ENCODE measurements around the gene PGM2L1.
"Not testable (repeated sequence)": the region's sequence is repeated elsewhere in the genome, so short reads cannot be mapped to it uniquely, and the experiment has no call there.

The PGM2L1 gene

GRCh38 chr11:74332291-74332690 is 65.9 kb downstream of the PGM2L1 start:
- DNase-seq: no peak

DNA sequence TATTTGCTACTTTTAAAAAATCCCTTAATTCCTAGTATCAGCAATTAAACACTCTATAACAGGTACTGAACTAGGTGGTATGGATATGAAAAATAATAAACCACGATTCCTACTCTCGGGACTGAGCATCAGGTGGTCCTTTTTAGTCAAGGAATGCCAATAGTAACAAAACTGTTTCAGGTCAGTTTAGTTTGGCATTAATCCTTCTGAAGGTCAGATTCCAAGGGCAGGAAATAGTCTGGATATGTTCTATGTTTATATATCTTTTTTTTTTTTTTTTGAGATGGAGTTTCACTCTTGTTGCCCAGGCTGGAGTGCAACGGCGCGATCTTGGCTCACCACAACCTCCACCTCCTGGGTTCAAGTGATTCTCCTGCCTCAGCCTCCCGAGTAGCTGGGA is 67.2 kb downstream of the PGM2L1 start:
- DNase-seq: not testable (repeated sequence)

- no peak for DNase-seq
Measured at GRCh38 chr11:74330075-74330858, 68.0 kb downstream of the PGM2L1 start.

DNA sequence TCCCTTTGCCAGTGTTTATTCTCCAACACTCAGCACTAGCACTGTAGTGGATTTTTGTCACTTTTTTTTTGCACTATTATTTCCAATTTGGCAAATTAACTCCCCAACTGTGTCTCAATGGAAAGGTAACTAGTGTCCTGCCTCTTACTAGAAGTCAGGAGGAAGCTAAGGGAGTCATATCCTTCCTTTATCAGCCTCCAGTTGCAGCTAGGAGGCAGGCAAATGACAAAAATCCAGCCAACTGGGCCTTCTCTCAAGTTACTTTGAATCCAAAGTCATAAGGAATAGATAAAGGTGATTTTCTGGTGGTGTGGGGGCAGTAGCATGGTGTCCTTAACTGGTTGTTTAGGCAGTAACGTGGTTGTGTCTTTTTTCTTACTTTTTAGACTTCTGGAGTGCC is 71.2 kb downstream of the PGM2L1 start:
- DNase-seq: no peak

DNA sequence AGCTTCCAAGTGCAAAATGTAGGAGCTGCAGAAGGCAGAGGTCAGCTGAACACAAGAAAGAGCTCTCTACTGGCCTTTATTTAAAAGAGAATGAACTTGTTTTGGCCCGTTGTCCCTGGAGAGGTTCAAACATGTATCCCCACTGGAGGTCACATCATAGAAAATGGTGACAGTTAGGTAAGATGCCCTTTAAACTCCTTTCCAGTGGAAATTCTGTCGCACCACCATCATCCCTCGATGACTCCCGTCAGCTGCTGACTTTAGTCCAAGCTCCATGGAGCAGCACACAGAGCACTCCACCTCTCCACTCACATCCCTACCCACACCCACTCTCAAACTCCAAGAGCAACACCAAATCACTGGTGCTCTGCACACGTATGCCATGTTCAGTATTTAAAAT is 71.6 kb downstream of the PGM2L1 start:
- no peak for DNase-seq

DNA sequence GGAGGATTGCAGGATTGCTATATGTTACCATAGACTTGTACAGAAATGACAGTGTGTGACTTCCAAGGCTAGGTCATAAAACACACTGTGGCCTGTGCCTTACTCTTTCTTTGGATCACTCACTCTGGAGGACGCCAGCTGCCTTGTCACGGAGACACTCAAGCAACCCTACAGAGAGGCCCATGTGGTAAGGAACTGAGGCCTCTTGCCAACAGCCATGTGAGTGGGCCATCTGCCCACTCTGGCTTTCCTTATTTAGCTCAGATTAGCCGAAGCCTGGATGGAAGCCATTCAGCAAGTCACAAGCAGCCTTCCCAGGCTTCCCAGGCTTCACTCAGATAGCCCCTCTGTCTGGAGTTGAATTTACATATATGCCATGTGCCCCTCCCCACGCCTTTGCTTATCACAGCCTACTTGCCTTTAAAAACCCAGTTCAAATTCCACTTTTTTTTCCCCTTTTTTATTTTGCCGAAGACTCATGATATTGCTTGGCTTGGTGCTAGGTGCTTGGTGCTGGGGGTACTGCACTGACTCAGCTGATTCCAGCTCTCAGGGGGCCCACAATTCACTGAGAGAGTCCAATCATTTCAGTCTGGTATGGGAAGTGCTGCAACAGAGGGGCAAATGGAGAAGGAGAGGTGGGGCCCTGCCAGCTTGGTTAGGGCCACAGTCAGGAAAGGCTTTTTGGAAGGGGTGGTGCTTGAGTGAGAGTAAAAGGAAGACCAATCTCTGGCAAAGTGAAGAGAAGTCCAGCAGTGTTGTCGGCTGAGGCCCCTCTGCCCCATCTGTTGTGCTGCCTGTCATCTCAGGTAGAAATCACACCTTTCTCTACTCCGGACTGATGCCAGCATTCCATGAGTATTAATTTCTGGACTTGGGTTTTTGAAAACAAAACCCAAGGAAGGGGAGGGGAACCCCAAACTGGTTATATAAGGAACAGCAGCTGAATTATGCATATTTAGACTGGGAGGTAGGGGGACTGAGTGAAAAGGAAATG is 72.3 kb downstream of the PGM2L1 start:
- DNase-seq: no peak

- no peak for DNase-seq
Measured at GRCh38 chr11:74322667-74323066, 75.6 kb downstream of the PGM2L1 start.

DNA sequence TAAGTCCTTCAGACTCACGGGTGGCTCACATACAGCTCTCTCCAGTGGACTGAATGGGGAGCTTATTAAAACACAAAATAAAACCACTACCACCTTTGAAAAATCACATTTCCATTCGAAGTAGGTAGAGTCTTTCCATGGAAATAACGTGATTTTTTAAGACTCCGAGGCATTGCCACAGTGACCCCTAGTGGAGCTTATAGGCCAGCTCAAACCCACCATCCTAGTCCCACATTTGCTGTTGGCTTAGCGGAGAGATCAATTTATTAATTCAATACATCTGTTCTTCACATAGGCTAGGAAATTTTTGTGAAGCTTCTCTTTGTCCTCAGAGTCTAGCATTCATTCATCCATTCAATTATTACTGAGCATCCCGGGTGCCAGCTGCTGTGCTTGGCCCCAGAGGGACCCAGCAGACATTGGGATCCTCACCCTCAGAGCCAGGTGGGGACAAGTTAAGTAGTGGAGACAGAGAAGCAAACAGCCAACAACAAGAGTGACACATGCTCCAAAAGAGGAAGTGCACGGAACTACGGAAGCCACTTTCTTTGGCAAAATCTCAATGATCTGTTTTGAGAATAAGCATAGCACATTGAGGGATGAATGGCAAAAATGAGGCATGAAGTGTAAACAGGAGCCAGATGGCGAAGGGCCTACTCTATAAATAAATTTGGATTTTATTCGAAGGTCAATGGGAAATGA is 76.6 kb downstream of the PGM2L1 start:
- DNase-seq: peak; percentile 47

DNA sequence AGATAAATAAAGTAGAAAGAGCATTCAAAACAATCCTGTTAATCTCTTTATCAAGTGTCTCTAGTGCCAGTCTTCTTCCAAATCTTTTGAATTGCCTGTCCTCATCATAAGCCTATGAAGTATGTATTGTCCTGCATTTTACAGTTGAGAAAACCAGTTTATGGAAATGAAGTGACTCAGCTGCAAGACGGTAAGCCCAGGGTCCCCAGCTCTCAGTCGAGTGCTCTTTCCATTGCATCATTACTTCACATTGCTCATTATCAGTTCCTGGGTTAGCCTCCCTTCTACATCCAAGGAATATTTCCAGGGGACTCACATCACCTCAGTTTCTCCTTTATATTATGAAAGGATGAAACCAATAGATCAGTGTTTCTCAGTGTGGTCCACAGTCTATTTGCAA is 77.7 kb downstream of the PGM2L1 start:
- DNase-seq: no peak

GRCh38 chr11:74319139-74319816 is 79.0 kb downstream of the PGM2L1 start:
- DNase-seq: no peak

DNA sequence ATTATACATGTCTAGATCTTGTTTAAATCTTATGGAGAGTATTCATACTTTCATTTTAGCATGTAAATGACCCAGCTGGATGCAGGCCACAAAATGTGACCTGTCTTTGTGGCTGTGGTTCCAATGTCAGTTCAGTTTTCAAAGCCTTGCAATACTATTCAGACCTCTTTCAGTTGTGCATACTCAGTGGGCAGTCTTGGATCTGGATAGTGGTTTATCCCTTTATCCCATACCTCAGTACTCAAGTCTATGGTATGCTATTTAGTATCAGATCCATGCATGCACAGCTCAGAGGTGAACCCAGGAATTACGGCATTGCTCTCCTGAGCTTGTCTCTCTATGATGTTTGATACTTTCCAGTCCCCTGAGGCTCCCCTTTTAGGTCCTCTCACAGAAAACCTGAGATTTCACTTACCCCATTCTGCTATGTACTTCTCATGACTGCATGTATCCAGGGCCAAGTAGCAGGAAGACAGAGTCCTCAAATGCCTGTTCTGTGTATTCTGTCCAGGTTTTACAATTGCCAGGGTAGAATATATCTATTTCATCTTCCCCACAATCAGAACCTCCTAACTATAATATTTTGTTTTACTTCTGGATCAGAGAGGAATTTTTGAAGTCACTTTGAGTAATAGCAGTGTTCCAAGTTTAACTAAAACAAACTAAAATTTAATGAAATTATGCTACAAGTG is 79.8 kb downstream of the PGM2L1 start:
- DNase-seq: no peak

GRCh38 chr11:74316772-74317505 is 81.3 kb downstream of the PGM2L1 start:
- DNase-seq: no peak

DNA sequence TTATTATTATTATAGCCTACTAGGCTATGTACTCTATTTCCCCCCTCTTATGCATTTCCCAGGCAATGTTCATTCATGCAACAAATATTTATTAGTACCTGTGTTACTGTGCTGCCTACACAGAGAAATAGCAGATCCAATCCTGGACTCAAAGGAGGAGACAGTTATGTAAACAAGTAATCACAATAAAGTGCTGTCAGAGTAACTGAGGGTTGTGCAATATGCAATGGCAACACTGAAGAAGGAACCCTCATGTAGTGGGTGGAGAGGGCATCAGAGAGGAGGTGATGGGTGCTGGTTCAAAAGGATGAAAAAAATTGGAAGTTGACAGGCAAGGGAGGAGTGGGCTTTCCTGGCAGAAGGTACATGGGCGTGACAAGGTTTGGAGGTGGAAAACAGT is 85.9 kb downstream of the PGM2L1 start:
- no peak for DNase-seq

DNA sequence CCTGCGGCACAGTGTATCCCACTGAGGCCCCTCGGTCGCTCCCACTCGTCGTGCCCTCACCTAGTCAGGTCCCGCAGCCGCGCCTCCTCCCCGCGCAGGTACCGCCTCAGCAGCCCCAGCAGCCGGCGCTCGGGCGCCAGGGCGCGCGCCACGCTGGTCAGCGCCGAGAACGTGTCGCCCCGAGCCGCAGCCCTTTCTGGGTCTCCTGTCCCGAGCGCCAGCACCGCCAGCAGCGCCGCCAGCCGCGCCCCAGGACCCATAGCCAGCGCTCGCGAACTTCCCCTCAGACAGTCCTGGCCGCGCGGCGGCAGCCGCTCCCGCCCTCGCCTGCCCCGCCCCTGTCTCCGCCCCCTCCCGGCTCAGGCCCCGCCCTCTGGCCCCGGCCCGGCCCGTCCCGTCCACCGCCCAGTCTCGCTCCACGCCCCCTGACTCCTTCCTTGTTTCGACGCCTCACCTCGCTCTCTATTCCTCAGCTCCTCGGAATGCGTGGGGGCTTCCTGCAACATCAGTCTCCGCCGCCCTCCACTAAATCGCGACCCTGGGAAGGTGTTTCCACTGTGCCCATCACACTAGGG is 86.8 kb downstream of the PGM2L1 start, which contains the start of gene P4HA3:
Gene P4HA3 (minus strand): TSS at position 289 of the 575 bp plus-strand sequence. CDS start 29 bp downstream, at position 260.
- DNase-seq: no peak

- DNase-seq: no peak
Measured at GRCh38 chr11:74310857-74311256, 87.4 kb downstream of the PGM2L1 start.

- no peak for DNase-seq
Measured at GRCh38 chr11:74307434-74307833, 90.8 kb downstream of the PGM2L1 start.

- no peak for DNase-seq
Measured at GRCh38 chr11:74306435-74307175, 91.6 kb downstream of the PGM2L1 start.

GRCh38 chr11:74299015-74299414 is 99.2 kb downstream of the PGM2L1 start:
- DNase-seq: no peak

GRCh38 chr11:74297484-74297883 is 100.7 kb downstream of the PGM2L1 start:
- no peak for DNase-seq

GRCh38 chr11:74288911-74289310 is 109.3 kb downstream of the PGM2L1 start:
- DNase-seq: no peak

Data from KG1 (cell line).